HG03521 (cell line): Measurements from ENCODE around the gene NR6A1.

Experiments
- ATAC-seq: cut with Tn5 transposase; IDR thresholded peaks from one replicate; pipeline ENCODE4 v1.9.1; 2021; ENCODE audit warnings: mild to moderate bottlenecking, moderate library complexity; ENCODE audit not compliant: unreplicated experiment

Gene NR6A1

DNA sequence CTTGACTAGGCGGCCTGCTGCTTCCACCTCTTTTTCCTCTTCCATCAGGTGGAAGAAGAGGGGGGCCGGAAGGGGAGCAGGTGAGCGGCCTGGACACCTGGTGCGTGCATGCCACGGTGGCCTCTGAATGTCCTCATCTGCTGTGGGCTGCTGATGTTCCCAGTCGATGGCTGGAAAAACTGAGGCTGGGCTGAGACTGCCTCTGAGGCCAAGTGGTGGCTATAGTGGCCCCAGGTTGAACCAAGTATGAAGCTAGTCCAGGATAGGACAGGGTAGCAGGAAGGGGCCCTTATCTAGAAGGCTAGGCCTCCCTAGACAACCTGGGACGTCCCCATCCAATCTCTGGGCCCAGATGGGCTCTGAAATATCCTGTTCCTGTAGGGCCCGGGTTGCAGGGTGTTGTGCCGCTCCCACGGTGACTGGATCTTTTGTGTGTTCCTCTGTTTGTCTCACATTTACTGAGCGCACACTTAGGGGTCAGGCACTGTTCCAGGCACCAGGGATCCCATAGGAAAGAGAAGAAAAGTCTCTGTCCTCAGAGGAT, 263.2 kb downstream of the NR6A1 start:
- no peak for ATAC-seq

DNA sequence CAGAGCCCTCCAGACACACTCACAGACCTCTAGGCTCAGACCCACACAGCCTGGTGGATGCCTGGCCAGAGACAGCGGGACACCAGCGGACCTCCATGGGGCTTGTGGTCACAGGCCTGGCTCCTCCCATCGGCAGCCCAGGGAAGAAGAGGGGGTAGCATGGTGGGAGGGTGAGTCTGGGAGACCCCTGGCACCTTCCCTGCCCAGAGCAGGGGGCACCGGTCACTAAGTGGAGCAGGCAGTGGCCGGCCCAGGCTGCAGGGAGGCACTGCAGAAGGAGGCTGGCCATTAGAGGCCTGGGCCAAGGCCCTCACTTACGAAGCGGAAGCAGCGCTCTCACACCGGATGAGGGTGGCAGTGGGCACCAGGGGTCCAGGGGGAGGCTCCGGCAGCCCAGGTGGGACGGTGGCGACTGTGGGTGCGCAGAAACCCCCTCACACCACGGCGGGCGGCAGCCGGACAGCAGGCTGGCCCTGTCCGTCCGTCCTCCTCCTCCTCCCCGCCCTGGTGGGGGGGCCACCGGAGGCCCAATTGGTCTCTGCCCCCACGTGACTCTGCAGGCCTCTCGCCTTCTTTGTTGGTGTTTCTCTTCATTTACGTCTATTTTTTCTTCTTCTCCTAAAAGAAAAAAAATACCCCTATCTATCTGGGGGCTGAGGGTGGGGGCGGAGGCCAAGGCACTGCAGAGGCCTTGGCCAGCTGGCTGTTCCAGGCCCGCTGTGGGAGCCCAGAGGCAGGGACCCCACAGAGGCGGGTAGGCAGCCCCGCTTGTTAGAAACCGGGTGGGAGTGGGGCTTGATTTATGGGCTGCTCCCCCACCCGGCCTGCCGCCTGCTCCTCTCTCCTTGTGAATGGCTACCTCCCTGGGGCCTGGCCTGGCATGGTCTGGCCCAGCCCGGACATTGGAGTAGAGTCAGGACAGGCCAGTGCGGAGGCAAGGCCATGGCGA, 263.9 kb downstream of the NR6A1 start, which contains the start of gene NR5A1:
NR5A1 (minus strand) TSS at position 469 of the 949 bp plus-strand sequence. CDS start 4,004 bp downstream, outside the sequence.
- ATAC-seq, result no peak

DNA sequence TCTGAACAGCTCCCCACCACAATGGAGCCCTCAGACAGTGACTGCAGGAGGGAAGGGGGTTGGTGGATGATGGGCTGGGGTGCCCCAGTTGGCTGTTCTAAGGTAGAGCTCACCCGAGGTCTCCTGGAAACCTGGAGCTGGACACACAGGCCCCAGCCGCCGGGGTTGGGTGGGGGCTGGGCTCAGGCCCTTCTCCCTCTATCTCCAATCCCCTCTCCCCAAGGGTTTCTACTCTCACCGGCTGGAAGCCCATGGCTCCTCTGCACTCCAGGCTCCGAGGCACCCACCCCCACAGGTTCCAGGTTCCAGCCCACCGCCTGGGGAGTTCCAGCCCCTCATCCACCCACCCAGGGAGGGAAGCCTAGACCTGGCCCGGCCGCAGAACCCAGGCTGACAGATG, 264.7 kb downstream of the NR6A1 start:
- no peak for ATAC-seq

DNA sequence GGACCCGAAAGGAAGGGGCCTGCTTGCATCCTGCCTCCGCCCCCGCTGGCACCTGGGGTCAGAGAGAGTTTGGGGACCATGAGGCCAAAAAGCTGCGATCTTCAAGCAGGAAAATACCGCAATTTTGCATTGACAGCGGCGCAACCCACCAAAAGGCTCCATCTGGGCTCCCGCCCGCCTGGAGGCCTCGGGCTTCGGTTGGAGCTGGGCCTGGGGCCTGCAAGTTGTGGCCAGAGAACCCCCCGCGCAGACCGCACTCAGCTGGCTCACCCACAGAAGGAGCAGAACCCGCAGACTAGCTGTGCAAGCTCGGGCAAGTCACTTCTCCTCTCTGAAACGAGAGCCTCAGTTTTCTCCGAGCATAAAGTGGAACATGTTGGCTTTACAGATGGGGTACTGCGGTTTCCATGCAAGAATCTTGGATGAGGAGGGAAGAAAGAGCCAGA, 265.2 kb downstream of the NR6A1 start:
- ATAC-seq, result no peak

DNA sequence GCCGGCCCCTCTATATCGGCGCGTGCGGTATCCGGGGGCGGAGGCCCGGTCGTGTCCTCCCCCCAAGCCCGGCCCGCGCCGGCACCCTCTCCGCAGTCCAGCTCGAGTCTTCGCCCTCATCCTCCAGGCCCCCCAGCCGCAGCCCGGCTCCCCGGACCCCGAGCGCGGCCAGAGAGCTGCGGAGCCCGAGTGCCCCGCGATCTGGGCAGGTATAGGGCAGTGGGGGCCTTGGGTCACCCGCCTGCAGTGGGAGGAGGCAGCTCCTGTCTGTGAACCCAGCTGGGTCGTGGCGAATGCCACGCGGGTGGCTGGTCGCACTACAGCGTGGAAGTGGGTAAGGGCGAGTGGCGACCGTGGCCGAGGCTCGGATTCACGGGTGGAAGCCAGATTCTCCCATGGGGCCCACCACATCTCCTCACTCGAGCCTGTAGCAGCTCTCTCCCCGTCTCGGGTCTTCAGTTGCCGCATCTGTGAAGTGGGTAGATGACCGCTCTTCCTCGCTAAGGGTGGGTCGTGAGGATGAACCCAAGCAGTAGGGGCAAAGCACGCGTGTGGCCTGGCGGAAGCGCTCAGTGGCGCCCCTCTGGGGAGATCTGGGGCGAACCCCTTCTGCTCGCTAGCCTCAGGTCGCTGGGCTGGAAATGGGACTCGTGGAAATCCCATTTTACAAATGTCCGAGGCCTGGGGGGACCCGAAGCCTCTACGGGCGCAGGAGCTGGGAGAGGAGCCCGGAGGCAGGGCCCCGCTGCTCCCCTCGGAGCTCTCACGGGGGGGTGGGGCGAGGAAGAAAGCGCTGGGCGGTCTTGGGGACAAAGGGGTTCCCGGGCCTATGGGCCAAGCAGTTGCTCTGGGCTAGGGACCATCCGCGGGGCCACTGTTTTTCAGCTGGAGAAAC, 265.9 kb downstream of the NR6A1 start:
- no peak for ATAC-seq

DNA sequence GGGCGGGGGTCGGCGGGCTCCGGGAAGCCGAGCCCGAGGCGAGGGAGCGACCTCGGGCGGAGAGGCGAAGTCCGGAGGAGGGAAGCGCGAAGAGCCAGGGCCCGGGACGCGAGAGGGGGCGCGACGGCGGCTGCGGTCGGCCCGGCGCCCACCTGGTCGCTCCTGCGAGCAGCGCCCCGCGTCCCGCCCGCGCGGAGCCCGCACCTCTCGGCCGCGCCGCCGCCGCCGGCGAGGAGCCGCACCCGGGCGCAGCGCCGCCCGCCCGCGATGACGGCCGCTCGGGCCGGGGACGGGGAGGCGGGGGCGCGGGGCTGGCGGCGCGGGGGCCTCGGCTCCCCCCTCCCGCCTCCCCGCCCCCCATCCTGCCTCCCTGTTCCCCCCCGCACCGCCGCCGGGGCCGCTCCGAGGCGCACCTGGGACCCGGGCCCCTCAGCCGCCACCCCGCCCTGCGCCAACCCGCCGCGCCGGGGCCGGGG, 266.5 kb downstream of the NR6A1 start:
- no peak for ATAC-seq

DNA sequence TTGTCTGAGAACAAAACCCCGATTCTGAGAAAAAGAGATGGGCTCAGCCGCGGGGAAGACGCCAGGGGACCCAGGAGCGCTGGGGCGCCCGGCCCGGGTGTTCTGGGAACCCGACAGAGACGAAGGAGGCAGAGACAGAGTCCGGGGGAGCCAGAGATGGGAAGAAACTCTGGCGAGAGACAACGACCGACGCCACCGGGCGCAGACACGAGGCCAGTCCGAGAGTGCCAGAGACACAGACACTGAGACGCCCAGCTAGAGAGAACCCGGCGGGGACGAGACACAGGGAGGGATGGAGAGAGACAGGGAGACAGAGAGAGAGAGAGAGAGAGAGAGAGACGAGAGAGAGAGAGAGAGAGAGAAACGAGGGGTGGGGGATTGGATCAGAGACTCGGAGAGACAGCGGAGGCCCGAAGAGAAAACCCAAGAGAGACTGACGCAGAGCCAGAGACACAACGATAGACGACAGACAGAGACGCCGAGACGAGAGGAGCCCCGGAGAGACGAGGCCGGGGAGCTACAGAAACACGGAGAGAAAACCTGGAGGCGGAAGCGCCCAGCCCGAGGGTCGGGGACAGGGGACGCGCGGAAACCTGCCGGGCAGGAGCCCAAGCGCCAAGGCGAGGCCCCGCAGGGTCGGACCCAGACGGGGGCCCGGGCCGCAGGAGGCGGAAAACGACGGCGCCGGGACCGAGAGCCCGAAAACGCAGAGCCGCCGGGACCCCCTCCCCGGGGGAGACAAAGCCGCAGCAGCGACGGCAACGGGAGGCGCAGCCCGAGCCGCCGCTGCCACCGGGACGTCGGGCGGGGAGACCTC, 267.2 kb downstream of the NR6A1 start:
- ATAC-seq, result no peak

DNA sequence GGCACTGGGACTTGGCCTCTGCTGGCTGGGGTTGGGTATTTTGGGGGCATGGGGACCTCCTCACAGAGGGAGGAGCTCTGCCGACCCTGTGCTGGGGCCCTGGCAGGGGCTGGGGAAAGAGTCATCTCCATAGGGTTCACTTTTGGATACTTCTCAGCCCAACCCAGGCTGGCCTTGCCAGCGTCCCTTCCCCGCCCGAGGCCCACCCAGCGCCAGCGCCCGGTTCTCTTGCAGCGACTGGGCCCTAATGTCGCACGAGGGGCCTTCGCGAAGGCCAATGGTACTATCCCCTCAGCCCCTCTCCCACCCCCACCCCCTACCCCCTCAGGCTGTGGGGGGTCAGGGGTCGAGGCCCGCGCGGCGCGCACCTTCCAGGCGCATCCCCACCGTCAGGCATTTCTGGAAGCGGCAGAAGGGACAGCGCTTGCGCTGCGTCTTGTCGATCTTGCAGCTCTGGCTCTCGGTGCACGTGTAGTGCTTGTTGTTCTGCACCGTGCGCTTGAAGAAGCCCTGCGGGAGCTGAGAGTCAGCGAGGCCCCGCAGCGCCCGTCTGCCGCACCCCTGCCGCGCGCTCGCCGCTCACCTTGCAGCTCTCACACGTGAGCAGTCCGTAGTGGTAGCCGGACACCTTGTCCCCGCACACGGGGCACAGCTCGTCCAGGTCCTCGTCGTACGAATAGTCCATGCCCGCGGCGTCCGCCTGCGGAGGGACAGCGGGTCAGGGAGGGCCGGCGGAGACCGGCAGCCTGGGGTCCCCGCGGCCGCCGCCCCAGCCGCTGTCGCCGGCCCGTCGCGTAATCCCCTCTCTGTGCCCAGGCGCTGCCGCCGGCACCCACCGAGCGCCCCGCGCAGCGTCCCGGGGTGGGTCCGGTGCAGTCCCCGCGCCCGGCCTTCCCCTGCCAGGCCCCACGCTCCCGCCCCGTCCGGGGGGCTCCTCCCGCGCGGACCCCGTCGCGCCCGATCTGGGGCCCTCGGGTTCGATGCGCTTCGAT, 268.1 kb downstream of the NR6A1 start:
- ATAC-seq, result no peak

DNA sequence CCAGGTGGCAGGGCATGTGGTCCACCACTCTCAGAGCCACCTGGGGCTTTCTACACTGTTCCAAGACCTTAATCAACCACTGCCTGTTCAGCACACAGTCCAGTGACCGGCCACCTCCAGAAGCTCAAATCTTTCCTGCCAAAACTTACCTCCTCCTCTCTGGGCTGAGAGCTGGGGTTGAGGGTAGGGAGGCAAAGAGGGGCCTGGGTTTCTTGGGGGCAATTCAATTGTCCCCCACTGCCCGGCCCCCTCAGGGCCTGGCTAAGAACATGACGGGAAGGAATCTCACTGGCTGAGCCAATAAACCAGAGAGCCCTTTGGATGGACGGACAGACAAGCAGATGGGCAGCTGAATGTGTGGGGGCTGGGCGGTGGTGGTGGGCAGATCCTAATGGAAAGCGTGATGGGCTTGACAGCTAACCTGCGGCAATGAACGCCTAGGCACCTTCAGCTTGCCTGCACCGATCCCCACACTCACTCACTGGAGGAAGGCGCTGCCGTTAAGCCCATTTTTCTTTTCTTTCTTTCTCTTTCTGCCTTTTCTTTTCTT, 269.3 kb downstream of the NR6A1 start:
- ATAC-seq, result no peak

DNA sequence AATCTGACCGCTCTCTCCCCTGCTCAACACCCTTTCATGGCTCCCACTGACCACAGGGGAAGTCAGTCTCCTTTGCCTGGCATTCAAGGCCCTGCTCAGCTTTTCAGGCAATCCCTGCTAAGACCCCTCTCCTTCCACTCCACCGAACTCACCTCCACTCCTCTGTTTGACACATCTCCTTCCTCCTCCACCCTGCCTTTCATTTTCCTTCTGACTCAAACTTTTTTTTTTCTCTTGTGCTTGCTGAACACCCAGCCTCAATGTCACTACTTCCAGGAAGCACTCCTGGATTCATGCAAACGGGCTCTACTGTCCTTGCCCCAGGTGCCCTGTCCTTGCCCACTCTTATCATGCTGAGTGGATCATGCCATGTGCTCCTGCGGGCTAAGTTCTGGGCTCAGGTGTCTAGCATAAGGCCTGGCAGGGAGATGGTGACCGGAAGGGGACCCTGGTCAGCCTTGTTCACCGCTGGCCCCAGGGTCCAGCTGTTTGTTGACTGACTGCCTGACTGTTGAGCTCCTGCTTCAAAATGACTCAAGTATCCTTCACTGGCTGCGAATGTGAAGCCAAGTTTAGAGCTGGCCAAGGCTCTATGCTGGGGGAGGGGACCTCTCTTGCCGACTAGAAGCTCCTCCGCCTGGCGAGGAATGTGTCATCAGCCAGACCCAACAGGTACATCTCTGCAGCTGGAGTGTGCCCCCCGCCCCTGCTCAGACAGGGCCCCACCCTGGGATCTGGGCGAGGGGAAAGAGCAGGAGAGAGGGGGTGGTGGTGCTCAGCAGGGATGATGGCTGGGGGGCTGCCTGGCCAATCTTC, 270.1 kb downstream of the NR6A1 start:
- no peak for ATAC-seq

DNA sequence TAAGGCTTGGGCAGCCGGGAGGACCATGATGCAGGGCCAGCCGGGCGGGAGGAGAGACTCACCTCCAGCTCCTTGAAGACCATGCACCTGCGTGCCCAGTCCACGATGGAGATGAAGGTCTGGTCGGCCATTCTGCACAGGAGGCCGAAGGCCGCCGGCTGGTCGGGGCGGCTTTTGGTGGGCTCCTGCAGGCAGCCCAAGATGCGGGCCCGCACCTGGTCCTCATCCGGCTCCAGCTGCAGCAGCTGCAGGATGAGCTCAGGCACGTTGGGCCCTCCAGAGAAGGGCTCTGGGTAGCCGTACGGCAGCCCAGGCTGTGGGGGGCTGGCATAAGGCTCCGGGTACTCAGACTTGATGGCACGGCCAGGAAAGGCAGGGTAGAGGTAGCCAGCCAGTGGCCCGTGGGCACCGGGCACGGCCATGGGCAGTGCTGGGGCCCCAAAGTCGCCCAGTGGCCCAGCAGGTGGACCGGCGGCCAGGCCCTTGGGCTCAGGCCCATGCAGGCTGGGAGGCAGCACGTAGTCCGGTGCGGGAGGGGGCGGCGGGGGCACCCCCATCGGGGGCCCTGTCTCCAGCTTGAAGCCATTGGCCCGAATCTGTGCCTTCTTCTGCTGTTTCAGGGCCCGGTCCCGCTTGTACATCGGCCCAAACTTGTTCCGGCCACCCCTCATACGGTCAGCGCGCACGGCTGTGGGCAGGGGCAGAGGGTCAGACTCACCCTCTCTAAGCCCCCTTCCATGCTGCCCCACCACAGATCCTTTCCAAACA, 270.9 kb downstream of the NR6A1 start:
- no peak for ATAC-seq

DNA sequence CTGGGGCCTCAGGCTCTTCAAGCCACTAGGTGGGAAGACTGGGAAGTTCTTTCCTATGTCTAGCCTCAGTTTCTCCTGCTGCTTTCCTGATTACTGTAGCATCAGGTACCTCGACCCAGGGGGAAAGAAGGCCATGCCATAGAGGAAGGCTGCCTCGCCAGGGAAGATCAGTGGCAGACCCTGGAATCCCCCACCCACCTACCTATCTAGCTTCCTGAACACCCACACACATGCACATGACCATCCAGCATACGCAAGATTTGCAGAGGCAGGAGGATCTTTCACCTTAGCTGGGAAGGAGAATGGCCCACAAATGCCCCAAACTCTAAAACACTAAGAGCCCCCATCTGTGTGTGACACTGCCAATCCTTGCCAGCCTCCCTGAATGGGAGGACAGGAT, 271.9 kb downstream of the NR6A1 start:
- no peak for ATAC-seq

DNA sequence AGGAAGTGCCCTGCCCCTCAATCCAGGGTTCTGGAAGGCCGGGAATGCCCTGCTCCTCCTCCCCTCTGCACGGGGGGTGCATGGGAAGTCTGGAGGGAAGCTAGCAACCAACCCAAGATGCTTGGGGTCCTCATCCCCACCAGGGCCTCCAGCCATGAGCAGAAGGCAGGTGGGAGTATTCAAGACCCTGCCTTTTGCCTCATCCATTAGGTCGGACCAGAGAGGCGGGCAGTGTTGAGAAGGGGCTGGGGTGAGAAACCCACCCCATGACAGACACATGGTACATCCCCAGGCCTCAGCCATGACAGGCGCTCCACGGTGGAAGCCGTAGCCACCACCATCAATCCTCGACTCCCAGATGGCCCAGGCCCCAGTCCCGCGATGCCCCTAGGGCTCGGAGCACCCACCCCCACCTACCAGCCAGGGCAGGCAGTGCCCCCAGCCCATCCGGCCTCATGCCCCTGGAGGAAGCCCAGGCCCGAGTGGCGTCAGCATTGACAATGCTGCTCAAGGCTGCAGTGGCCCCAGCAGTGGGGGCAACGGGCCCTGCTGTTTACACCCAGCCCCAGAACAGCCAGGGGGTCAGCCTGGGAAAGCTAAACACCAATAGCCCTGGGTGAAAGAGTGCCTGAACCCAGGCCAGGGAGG, 272.5 kb downstream of the NR6A1 start:
- no peak for ATAC-seq

DNA sequence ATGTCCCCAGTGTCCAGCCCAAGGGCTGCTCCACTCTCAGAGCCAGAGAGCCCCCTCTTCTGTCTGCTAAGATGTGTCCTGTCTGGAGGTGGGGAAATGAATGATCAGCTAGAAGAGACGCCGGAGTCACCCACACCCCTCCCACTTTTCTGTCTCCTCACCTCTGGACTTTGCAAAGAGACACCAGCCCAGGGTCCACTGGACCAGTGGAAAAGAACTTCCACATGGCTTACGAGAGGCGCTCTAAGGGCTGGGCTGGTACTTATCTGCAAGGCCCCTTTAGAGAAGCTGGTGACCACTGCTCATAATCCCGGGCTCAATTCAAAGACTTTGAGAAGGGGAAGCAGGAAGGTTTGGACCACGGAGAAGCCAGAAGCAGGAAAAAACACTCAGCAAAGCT, 273.1 kb downstream of the NR6A1 start:
- ATAC-seq, result no peak

DNA sequence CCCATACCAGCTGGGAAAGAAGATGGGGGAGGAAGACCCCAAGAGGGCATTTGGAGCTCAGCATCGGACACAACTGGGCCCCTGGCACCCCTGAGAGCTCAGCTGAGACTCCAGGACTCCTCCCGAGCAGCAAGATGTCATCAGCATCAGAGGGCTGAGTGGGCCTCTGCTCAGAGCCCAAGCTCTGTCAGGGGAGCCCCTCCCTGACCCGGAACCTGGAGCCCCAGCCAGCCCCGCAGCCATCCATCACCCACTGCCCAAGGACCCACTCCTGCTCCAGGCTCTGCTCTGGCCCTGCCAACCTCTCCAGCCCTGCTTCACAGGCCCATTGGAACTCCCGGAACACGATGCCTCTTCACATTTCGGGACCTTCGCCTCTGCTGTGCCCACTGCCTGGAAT, 273.7 kb downstream of the NR6A1 start:
- no peak for ATAC-seq

DNA sequence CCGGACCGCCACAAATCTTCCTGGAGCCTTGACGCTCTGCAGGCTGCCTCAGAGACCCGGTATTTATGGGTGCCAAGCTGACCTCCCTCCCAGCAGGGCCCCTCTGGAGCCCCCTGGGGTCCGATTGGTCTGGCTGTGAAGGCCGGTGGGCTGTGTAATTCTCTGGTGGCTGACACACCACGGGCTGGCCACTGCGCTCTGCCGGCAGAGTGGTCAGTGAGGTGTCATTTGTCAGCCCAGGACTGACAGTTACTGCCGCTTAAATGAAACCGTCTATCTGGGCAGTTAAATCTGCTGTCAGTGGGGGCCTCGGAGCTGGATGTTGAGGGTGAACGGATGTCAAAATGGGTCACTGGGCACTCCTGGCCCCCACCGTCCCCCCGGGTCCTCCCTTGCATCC, 274.6 kb downstream of the NR6A1 start:
- ATAC-seq, result no peak

DNA sequence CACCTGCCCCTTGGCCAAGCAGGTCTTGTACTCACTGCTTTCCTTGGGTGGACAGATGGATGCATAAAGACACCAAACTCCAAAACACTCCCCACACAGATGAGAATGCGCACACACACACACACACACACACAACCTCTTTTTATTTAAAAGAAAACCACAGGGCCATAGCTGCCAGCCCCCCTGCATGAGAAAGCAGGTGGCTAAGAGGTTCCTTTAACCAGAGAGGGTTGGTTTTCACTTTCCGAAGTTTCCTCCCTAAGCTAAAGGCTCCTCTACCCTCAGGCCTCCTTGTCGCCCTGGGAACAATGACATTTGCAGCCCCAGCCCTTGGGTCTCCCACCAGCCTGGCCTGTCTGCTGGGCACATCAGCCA, 275.0 kb downstream of the NR6A1 start:
- no peak for ATAC-seq
